RPMI8226 (cell line): ENCODE results near the gene GALNTL6.
"Not testable (repeated sequence)": the region's sequence is repeated elsewhere in the genome, so short reads cannot be mapped to it uniquely, and the experiment has no call there.

Experiments
- DNase-seq: peaks from one replicate; pipeline ENCODE4 v3.0.0-alpha.2; 2015

GALNTL6 gene

GRCh38 chr4:172412851-172413580, 599.8 kb downstream of the GALNTL6 start:
- DNase-seq = no peak

- DNase-seq = not testable (repeated sequence)
Observed at GRCh38 chr4:172428979-172429378, 615.8 kb downstream of the GALNTL6 start.

GRCh38 chr4:172480471-172480870, 667.3 kb downstream of the GALNTL6 start:
- no peak for DNase-seq

GRCh38 chr4:172481802-172482508, 668.8 kb downstream of the GALNTL6 start:
- DNase-seq = no peak

- DNase-seq = no peak
Observed at GRCh38 chr4:172485007-172485406, 671.8 kb downstream of the GALNTL6 start.

- DNase-seq = no peak
Observed at GRCh38 chr4:172486531-172486930, 673.3 kb downstream of the GALNTL6 start.

GRCh38 chr4:172489861-172490260, 676.7 kb downstream of the GALNTL6 start:
- DNase-seq = no peak

GRCh38 chr4:172495769-172496168, 682.6 kb downstream of the GALNTL6 start:
- no peak for DNase-seq

- no peak for DNase-seq
Observed at GRCh38 chr4:172497321-172497720, 684.1 kb downstream of the GALNTL6 start.

- no peak for DNase-seq
Observed at GRCh38 chr4:172514011-172514410, 700.8 kb downstream of the GALNTL6 start.

GRCh38 chr4:172514801-172515200, 701.6 kb downstream of the GALNTL6 start:
- DNase-seq = no peak

- DNase-seq = no peak
Observed at GRCh38 chr4:172515266-172515879, 702.2 kb downstream of the GALNTL6 start.

GRCh38 chr4:172517391-172517790, 704.2 kb downstream of the GALNTL6 start:
- no peak for DNase-seq

- DNase-seq = no peak
Observed at GRCh38 chr4:172521248-172521647, 708.0 kb downstream of the GALNTL6 start.

GRCh38 chr4:172521680-172522079, 708.5 kb downstream of the GALNTL6 start:
- DNase-seq = no peak

- no peak for DNase-seq
Observed at GRCh38 chr4:172543249-172543648, 730.0 kb downstream of the GALNTL6 start.

- DNase-seq = no peak
Observed at GRCh38 chr4:172546782-172547181, 733.6 kb downstream of the GALNTL6 start.

GRCh38 chr4:172547724-172548123, 734.5 kb downstream of the GALNTL6 start:
- no peak for DNase-seq

GRCh38 chr4:172553216-172553615, 740.0 kb downstream of the GALNTL6 start:
- DNase-seq = no peak

GRCh38 chr4:172554588-172554987, 741.4 kb downstream of the GALNTL6 start:
- DNase-seq = no peak

GRCh38 chr4:172555725-172556124, 742.5 kb downstream of the GALNTL6 start:
- DNase-seq = no peak

GRCh38 chr4:172573899-172574298, 760.7 kb downstream of the GALNTL6 start:
- DNase-seq = no peak

GRCh38 chr4:172578712-172579111, 765.5 kb downstream of the GALNTL6 start:
- DNase-seq = no peak

GRCh38 chr4:172584816-172585215, 771.6 kb downstream of the GALNTL6 start:
- no peak for DNase-seq
